HUDEP-2 (cell line): ENCODE data around the gene FLT3LG.
"Not testable (repeated sequence)": the region's sequence is repeated elsewhere in the genome, so short reads cannot be mapped to it uniquely, and the experiment has no call there.

ENCODE experiments used
- DNase-seq, 76 experiments: peaks; one replicate each; lab custom pipeline; 2025; ENCODE audit not compliant: unreplicated experiment in 76 of 76; lab: John Stamatoyannopoulos, UW

The FLT3LG gene

DNA sequence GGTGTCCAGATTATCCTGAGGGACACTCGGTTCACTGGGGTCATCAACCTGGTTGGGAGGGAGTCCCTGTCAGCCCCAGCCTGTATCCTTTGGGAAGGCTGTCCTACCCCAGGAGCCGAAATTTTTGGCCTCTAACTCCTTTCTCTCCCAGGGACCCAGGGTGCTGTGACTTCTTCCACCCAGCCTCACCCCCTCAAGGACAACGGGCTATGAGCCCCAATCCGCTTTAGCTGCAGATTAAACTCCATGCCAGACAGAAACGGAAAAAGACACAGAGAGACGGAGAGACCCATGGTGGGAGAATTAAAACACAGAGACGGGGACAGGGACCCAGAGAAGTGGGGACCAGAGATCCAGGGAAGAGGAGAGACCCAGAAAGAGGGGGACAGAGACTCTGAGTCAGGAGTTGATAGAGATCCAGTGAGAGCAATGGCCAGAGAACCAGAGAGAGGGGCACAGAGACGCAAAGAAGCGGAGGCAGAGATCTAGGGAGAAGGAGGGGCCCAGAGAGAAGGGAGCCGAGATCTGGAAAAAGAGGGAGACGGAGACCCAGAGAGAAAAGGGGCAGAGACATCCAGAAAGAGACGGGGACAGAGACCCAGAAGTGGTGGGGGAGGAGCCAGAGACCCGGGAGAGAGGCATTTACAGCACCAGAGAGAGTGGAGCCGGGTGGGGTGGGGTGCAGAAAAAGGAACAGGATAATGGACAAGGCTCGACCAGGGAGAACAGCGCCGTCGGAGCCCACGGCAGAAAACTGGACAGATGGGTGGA, 33.4 kb upstream of the FLT3LG start:
- no peak for DNase-seq

DNA sequence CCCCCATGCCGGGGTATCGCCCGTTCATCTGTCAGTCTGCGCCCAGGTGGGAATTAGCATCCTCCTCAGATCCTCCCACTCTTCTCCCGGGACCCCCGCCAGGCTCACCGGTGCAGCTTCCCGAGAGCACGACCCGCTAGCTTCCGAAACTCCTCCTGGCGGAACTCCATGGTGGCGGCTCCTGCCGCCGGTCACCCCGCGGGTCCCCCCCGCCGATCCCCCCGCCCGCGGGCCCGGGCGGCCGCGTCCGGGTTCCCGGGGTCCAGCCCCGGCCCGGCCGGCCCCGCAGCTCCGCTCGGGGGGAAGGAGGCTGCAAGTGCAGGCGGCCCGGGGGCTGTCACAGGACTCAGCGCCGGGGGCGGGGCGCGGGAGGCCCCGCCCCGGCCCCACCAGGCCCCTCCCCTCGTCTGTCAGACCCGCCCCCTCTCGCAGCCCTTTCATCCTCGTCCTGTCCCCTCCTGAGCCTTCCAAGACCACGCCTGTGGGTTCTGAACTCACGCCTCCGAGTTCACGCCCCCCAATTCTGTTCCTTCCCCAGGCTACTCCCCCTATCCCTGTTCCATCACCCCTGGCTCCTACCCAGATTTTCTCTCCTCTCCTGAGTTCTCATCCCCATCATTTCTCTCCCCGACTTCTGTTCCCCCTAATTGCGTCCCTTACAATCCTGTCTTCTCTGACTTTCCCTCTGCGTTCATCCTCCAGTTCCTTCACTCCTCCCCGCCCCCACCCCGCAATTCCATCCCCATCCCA, 32.6 kb upstream of the FLT3LG start, which contains the start of gene SLC17A7:
TSS of gene SLC17A7 (minus strand) at position 318 of the 750 bp plus-strand sequence. CDS start at position 170, 148 bp downstream.
- DNase-seq, result peak in 27 of 76 experiments; percentile 11 to 56 (median 30)

DNA sequence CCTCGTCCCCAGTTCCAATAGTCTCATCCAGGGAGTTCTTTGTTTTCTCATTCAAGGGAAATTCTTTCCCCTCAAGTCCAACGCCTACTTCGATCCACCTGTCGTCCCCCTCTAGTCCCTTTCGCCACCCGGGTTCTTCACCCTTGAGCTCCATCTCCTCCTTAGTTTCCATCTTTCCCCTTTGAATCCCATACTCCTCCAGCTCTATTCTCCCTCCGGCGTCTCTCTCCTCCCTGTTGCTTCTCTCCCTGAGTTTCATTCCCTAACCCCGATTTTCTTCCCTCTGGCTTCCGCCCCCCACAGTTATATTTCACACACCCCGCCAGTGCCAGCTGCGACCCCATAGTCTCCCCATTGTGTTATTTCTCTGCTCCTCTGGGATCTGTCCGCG, 32.1 kb upstream of the FLT3LG start:
- no peak for DNase-seq

DNA sequence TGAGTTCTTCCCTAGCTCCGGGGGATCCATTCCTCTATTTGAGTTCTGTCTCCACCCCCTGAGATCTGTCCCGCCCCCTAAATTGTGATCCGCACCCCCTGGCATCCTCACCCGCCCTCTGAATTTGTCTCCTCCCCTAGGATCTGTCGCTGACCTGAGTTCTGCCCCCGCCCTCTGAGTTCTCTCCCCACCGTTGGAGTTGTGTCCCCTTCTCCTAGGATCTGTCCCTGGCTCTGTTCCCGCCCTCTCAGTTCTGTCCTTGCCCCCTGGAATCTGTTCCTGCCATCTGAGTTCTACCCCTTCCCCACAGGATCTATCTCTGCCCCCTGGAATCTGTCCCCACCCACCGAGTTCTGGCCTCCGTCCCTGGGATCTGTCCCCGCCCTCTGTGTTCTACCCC, 31.7 kb upstream of the FLT3LG start:
- peak in 16 of 76 experiments; percentile 10 to 60 (median 34) for DNase-seq

DNA sequence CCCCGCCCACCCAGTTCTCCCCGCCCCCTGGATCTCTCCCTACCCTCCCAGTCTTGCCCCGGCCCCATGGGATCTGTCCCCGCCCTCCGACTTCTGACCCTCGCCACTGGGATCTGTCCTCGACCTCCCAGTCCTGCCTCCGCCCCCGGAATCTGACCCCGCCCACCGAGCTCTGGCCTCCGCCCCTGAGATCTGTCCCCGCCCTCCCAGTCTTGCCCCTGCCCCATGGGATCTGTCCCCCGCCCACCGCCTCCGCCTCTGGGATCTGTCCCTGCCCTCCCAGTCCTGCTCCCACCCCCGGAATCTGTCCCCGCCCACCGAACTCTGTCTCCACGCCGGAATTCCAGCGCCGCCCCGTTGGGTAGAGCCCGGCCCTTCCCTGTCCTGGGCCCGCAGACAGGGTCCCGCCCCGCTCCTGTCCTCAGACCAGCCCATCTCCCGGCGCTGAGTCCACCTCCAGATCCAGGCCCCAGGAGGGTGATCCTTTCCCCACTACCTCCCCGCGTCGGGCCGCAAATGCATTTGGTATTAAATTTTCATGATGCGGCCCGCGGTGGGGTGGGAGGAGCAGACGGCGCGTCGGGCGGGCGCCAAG, 31.1 kb upstream of the FLT3LG start:
- peak in 63 of 76 experiments; percentile 15 to 92 (median 75) for DNase-seq

DNA sequence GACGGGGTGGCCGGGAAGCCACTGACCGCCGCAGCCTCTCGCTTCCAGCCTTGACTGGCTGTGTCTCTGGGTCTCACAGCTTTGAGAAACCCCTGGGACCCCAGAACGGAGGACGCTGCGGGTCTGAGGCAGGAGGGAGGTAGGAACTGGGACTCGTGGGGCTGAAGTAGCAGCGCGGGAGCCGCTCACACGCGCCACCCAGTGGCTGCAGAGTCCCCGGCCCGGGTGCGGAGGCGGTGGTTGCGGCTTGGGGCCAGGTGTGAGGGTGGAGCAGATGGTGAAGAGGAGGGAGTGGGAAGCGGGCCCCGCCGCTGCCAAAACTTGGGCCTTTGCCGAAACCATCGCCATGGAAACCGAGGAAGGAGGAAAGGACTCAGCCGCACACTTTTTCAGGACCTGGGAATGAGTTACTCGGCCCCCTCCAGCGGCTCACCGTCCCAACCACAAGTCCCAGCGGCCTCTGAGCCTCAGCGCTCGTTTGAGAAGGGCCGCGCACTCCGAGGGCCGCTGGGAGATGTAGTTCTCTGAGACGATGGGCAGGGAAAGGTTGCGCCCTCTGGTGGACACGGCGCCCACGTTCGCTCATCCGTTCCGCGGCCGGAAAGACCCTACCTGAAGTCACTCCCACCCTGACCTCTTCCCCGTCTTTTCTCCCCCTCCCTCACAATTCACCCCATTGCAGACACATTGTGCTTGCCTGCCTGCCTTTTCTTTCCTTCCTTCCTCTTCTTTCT, 30.5 kb upstream of the FLT3LG start:
- peak in 74 of 76 experiments; percentile 67 to 100 (median 93) for DNase-seq

DNA sequence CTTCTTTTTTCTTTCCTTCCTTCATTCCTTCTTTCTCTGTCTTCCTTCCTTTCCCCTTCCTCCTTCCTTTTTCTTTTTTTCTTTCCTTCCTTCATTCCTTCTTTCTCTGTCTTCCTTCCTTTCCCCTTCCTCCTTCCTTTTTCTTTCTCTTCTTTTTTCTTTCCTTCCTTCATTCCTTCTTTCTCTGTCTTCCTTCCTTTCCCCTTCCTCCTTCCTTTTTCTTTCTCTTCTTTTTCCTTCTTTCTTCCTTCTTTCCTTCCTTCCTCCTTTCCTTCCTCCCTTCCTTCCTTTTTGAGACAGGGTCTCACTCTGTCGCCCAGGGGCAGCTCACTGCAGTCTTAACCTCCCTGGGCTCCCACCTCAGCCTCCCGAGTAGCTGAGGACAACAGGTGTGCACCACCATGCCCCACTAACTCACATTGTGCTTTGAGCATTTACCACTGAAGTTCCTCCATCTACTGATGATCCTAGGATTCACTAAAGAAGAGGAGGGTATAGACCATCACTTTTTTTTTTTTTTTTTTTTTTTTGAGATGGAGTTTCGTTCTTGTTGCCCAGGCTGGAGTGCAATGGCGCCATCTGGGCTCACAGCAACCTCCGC, 29.8 kb upstream of the FLT3LG start:
- not testable (repeated sequence) for DNase-seq

DNA sequence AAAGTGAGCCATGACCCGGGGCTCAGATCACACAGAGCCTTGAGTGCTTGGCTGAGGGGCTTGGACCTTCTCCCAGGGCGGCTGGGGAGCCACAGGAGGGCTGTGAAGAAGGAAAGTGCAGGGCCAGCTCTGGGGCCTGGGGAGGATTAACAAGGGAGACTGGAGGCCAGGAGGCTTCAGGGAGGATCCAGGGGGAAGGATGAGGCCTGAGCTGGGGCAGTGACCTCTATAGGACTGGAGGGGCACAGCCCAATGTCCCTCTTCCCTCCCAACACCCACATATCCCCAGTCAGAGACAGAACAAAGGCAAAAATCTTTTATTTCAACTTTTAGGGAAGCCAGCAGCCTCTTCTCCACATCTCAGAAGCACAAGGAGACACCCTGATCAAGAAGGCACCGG, 28.0 kb upstream of the FLT3LG start:
- no peak for DNase-seq

DNA sequence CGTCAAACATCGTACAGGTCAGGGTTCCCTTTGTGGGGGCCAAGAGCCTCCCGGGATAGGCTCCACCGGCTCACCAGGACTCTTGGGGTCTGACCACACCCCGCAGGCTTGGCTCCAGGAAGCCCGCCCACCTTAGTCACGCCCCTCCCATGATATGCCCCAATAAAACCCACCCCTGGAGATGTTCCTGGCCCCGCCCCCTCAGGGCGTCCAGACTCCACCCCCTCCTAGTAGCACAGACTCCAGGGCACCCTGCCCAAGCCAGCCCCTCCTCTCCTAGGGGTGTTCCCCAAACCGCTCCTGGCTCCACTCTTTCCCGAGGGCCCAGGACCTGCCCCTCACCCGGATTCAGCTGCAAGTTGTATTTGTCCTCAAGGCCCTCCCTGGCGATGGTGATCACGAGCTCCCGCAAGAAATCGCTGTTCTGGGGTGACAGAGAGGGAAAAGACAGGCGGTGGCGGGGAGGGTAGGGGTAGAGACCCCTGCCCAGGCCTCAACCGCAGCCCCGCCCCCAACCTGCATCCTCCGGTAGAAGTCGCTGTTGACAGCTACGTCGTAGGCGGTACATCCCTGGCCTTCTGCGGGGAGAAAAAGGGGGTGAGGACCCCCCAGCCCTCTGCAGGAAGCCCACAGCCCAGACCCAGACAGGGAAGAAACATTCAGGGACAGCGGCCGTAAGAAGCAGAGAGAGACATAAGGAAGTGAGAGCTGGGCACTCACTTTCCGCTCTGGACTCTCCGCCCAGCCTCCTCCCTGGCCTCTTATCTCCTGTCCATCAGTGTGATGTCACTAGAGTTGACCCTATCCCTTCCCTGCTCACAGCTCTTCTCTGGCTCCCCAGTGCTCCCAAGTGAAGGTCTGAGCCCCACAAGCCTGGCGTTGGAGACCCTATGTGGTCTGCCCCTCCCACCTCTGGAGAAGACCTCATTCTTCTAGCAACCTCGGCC, 26.3 kb upstream of the FLT3LG start:
- DNase-seq, result peak in 71 of 76 experiments; percentile 22 to 89 (median 76)

DNA sequence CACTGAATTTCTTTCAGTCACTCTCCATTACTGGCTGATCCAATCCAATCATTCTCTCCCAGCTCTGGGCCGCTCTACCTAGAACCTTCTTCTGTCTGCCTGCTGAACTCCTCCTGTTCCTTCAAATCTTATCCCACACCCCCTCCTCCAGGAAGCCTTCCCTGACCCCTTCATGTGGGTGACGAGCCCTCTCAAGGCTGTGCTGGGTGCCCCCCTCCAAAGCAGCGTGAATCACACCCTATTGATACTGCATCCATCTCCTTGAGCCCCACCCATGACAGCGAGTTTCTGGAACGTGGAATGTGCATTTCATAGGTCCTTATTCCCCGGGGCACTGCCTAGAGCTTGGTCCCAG, 25.6 kb upstream of the FLT3LG start:
- DNase-seq, result no peak

DNA sequence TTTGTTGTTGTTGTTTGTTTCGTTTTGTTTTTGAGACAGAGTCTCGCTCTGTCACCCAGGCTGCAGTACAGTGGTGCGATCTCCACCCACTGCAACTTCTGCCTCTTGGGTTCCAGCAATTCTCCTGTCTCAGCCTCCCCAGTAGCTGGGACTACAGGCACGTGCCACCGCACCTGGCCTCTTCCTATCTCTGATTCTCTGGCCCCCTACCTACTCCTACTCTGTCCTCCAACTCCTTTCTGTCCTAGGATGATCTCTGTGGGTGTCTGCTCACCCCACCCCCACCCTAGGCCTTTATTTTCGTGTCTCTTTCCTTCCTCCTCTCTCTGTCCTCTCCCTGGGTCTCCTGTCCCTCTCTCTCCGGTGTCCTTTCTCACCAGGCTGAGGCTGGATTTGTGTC, 23.6 kb upstream of the FLT3LG start:
- DNase-seq, result no peak

DNA sequence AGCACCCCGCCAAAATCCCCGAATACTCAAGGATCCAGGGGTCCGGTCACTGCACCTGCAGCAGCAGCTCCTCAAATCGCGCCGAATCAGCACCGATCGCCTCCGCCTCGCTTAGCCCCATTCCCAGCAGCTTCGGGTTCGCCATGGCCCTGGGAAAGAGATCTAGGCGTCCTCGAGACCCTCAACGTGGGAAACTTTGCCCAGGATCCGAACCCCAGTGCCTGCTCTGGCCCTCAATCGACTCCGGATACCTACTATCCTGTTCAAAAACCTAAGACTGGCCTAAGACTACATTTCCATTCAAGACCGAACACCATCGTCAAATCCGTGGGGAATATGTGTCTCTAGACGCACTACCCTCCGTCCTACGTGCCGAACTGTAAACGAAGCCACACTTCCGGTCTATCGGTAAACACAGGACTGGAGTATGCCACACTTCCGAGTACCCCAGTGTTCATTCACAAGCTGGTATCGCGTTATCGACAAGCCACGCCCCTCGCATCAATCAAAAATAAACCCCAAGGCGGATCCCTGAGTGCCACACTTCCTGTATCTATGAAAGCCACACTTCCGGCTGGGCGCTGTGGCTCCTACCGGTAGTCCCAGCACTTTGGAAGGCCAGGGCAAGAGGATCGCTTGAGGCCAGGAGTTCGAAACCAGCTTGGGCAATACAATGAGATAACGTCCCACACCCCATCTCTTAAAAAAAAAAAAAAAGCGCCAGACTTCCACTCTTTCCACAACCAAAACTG, 22.4 kb upstream of the FLT3LG start, which contains the start of gene PIH1D1:
TSS of gene PIH1D1 (minus strand) at position 385 of the 752 bp plus-strand sequence. CDS start at position 145, 240 bp downstream.
- DNase-seq, result peak in 75 of 76 experiments; percentile 80 to 100 (median 99)

DNA sequence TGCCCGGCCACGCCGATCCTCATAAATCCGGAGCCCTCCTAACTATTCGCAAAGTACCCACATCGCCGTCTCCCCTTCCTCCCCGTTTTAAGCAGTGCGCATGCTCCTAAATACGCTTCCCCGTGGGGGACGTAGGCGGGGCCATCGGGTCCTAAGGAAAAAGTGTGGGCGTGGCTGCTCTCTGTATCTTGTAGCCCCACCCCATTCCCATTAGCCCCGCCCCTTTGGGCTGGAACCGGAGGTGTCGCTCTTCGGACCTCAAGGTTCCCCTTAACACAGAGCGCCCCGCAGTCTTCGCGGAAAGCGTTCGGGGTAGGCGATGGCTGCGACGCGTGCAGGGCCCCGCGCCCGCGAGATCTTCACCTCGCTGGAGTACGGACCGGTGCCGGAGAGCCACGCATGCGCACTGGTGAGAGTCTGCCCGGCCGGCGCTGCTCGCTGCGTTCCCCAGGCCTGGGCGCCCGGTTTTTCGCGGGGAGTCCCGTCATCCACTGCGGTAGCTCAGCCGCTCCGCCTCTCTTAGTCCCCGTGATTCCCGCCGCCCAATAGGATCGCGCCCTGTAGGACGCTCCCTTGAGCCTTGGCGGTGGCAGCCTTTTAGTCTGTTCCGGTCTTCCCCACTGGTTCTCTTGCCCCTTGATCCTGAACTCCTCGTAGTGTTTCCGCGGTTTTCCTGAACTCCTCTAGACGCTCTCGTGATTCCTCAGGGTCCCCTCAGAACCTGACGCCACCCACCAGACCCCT, 20.8 kb upstream of the FLT3LG start, which contains the start of gene ALDH16A1:
TSS of gene ALDH16A1 (plus strand) at position 213 of the 744 bp plus-strand sequence. CDS start at position 320, 107 bp downstream.
- peak in 75 of 76 experiments; percentile 60 to 100 (median 98) for DNase-seq

DNA sequence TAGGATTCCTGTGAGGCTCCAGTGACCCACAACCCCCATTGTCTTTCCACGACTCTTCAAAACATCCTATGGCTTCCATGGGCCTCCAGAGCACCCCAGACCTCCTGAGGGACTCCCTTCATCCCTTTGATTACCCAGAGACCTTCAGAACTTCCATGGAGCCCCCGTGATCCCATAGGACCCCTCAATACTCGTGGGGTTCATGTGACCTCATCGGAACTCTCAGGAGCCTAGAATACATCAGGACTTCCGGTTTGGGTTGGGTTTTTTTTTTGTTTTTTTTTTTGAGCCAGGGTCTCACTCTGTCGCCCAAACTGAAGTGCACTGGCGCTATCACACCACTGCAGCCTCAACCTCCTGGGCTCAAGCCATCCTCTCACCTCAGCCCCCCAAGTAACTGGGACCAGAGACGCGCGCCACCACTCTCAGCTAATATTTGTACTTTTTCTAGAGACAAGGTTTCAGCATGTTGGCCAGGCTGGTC, 20.2 kb upstream of the FLT3LG start:
- DNase-seq, result no peak

DNA sequence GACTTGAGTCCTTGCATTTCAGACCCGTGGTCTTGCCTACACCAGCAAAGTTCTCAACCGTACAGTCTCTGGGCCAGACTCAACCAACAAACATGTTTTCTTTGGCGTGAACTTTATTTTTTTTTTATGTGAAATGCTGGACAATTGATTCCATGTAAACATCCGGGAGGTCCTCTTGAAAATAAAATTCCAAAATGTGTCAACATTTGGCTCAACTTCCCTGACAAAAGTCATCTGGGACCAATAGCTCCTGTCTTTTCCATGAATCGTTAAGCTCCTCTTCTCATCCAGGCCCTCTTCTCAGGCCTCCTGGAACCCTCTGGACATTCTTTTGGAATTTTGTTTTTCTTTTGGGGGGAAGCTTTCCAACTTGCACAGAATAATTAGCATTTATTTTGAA, 18.2 kb upstream of the FLT3LG start:
- DNase-seq, result no peak

DNA sequence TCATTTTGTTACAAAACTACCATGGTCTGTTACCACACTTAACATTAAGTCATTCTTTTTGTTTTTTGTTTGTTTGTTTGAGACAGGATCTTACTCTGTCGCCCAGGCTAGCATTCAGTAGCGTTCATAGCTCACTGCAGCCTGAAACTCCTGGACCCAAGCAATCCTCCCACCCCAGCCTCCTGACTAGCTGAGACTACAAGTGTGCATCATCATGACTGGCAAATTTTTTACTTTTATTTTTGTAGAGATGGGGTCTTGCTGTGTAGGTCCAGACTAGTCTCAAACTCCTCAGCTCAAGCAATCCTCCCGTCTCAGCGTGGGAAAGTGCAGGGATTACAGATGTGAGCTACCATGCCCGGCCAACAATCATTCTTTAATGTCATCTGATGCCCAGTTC, 17.7 kb upstream of the FLT3LG start:
- DNase-seq, result no peak

DNA sequence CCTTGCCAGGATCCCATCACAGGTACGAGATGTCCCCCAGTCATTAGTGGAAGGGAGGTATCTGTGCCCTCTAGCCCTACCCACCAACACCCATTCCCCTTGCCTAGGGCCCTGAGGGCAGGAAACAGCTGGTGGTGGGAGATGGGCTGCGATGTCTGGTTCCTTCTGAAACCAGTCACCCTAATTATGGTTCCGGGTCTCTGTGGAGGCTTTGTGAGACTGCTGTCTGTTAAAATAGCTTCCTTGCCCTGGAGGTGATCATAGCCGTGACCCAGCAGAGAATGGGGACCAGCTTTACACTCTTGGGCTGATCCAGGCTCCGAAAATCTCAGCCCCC, 15.5 kb upstream of the FLT3LG start:
- DNase-seq, result no peak

DNA sequence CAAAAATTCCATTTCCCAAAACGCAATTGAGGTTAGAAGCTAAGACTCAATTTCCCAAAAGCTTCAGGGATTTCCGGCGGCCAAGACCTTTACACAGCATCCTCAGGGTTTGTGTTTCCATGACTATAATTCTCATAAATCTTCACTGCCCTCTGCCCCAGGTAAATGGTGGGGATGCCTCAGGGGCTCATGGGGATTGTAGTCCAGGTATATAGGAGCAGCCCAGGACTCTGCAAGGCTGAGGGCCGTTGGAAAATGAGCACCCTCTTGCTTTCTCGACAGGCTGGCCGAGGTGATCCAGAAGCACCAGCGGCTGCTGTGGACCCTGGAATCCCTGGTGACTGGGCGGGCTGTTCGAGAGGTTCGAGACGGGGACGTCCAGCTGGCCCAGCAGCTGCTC, 14.6 kb upstream of the FLT3LG start:
- DNase-seq, result no peak
